Measurements from ENCODE around the gene GANC. TPM values are rescaled to one million over a fixed set of nuclear protein-coding genes. Genes with fewer than 3 reads are reported as not detected.

The GANC gene
- total RNA-seq, 4 donors from 2014 or later: 13.6 to 53.0 (median 20.2) TPM

DNA sequence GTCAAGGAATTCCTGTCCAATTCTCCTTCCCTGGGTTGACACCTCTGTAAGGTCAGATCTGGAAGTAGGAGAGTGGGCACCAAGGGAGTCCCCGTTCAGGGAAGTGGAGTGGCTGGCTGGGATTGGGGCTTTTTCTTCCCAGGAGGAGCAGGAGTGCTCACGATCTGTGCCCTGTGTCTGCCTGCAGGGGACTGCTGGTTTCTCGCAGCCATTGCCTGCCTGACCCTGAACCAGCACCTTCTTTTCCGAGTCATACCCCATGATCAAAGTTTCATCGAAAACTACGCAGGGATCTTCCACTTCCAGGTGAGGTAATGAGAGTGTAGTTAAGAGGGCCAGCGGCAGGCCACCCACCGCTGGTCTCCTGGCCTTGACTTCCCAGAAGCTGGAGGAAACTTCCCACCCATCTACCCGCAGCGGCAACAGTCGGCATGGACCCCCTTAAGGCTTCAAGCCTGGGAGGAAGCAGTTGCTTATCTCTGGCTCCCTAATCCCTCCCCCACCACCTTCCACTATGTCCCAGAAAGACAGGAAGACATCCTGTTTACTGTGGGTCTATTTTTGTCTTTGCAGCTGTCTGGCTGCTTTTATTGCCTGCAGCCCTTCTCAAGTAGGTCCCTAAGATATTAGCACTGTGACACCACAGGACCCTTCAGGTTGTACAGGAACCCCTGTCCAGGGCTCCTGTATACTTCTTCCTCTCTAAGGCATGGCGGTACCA, 113.1 kb downstream of the GANC start:
- no peak for ATAC-seq (ENCODE audit: low FRiP score)

DNA sequence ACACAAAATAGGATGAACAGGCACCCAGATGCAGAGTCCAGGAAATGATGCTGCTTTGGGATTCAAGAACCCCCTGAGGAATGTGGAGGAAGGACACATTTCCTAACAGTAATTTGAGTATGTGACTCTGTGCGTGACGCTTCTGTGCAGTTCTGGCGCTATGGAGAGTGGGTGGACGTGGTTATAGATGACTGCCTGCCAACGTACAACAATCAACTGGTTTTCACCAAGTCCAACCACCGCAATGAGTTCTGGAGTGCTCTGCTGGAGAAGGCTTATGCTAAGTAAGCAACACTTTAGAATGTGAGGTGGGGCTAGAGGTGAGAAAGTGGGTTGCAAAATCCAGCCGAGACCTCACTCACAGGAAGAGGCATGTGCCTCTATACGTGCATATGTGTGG, 114.6 kb downstream of the GANC start:
- DNase-seq (ENCODE audit: low spot score) (no peak), ATAC-seq (ENCODE audit: low FRiP score) (no peak)
- TF ChIP-seq, protein P1, sequence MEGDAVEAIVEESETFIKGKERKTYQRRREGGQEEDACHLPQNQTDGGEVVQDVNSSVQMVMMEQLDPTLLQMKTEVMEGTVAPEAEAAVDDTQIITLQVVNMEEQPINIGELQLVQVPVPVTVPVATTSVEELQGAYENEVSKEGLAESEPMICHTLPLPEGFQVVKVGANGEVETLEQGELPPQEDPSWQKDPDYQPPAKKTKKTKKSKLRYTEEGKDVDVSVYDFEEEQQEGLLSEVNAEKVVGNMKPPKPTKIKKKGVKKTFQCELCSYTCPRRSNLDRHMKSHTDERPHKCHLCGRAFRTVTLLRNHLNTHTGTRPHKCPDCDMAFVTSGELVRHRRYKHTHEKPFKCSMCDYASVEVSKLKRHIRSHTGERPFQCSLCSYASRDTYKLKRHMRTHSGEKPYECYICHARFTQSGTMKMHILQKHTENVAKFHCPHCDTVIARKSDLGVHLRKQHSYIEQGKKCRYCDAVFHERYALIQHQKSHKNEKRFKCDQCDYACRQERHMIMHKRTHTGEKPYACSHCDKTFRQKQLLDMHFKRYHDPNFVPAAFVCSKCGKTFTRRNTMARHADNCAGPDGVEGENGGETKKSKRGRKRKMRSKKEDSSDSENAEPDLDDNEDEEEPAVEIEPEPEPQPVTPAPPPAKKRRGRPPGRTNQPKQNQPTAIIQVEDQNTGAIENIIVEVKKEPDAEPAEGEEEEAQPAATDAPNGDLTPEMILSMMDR (IDR thresholded peaks at IDR 0.05): no peak

More for the DNA sequence above, 113.1 kb downstream of the GANC start:
- TF ChIP-seq, protein P1 (IDR thresholded peaks at IDR 0.05): no peak
- no peak for DNase-seq (ENCODE audit: low spot score)

DNA sequence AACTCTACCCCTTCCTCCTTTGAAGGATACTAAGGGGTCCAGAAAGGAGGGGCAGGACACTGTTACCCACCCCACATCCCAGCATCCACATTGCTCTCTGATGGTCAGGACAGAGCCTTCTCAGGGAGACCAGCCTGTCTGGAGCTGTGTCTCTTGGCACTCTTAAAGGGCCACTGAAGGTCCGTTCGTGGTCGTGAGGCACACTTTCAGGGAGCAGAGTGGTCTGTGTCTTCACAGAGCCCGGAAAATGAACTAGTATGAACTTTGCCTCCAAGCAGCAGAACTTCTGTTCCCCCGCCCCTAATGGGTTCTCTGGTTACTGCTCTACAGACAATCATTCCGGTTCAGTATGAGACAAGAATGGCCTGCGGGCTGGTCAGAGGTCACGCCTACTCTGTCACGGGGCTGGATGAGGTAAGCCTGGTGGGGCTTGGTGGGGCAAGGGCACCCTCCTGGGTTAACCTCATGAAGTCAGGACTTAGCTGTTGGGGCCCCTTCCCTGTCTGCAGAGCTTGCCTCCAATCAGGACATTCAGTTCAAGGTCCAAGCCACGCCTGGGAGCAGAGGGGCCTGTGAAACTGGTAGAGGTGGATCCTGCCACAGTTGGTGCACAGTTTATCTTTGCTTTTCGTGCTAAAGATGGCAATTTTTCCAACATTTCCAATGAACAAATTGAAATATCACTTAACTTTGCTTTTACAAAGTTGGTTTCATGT, 119.5 kb downstream of the GANC start:
- no peak for ATAC-seq (ENCODE audit: low FRiP score)
- DNase-seq (ENCODE audit: low spot score): no peak
- TF ChIP-seq, protein P1 (IDR thresholded peaks at IDR 0.05): no peak

DNA sequence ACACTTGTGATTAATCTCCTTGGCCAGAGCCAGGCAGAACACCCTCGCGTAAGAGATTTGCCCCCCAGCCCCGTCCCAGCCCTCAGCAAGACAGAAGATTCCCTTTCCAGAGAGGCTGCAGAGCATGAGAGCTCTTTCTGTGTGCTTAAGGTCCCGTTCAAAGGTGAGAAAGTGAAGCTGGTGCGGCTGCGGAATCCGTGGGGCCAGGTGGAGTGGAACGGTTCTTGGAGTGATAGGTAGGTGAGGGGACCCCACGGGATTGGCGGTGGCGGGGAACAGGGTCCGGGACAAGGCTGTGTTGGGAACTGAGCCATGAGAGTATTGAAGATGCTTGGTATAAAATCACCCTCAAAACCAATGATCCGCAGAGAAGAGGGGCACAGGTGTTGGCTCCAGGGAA, 121.1 kb downstream of the GANC start:
- DNase-seq (ENCODE audit: low spot score) (no peak), ATAC-seq (ENCODE audit: low FRiP score) (no peak)
- TF ChIP-seq, protein P1 (IDR thresholded peaks at IDR 0.05): no peak

DNA sequence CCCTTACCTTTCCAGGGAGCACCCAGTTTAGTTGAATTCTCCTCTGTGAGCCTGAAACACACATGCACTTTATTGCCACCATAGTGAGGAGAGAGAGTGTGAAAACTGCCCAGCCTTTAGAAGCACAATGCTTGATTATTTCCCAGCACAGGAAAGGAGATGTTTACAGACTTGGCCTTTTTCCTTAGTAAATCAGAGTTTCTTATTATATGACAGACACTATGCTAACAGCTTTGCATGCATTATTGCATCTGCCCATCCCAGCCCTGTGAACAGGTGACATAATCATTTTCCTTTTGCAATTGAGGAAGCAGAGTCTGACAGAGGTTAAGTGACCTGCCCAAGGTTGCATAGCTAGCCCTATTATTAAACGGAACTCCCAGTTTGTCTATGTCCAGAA, 122.8 kb downstream of the GANC start:
- TF ChIP-seq, protein P1 (IDR thresholded peaks at IDR 0.05): no peak

DNA sequence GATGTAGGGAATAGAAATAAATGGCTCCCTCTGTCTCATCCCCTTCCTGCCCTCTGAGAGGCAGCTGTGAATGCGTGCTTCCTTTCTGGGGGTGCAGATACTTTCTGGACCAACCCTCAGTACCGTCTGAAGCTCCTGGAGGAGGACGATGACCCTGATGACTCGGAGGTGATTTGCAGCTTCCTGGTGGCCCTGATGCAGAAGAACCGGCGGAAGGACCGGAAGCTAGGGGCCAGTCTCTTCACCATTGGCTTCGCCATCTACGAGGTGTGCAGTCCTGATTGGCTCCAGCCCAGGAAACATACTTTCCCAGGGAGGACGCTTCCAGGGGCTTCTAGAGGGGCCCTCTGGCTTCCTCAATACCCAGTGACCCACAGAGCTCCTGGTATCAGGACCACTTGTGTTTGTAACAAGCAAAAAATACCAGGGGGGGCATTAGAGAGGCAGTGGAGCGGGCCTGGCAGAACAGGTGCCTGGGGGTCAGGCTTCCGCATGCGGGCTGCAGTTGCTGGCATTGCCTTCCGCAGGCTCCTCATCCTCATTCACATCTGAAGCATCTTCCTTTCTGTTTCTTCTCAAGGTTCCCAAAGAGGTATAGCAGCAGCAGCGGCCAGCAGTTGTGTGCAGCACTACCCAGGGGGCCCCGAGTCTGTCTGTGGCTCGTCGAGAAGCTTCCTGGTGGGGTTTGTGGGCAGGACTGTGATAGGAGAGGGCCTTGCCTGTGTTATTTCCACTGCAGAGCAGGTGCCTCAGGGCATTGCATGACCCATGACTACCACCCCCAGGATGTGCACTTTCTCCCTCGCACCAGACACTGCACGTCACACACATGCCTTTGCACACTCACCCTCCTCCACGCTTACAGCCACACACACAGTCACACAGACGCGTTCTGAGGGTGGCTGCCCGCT, 128.8 kb downstream of the GANC start:
- ATAC-seq (ENCODE audit: low FRiP score) (no peak), DNase-seq (ENCODE audit: low spot score) (no peak)
- TF ChIP-seq, protein P1 (IDR thresholded peaks at IDR 0.05): no peak

More for the DNA sequence above, 122.8 kb downstream of the GANC start:
- DNase-seq (ENCODE audit: low spot score) (no peak), ATAC-seq (ENCODE audit: low FRiP score) (no peak)

All from omental fat pad (tissue), 4 donors.